ENCODE measurements around the gene ZNF580.

ZNF580 gene

DNA sequence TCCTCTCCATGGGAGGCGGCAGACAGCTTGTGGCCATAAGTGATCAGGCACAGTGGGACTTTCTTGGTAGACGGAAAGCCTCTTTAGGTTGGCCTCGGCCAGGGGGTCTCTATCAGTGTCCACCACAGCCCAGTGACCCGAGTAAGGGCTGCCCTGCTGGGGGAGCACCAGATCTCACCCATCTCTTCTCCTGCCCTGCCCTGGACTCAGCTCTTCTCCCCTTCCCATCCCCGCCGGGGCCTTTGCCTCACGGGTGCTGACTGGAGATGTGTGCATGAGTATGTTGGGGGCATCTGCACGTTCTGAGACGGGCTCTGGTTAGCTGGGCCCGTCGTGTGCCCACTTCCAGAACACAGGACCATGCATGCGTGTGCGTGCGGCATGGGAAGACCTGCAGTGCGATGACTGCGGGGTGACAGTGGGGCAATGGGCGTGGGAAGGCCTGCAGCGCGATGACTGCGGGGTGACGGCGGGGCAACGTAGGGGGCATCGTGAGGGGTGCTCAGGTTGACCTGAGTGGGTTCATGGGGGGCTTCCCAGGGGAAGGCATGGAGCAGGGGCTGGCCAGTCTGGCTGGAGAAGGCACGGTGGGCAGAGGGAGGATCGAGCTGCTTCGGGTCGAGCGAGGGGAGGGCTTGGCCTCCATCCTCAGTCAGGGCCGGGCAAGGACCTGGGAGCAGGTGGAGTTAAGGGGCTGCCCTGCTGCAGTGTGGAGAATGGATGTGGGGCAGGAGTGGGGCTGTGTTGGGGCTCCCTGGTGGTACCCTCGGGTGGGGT lies 50.2 kb downstream of the ZNF580 start:
- no peak for DNase-seq (ENCODE audit: low read depth)
- TF ChIP-seq, protein P1, sequence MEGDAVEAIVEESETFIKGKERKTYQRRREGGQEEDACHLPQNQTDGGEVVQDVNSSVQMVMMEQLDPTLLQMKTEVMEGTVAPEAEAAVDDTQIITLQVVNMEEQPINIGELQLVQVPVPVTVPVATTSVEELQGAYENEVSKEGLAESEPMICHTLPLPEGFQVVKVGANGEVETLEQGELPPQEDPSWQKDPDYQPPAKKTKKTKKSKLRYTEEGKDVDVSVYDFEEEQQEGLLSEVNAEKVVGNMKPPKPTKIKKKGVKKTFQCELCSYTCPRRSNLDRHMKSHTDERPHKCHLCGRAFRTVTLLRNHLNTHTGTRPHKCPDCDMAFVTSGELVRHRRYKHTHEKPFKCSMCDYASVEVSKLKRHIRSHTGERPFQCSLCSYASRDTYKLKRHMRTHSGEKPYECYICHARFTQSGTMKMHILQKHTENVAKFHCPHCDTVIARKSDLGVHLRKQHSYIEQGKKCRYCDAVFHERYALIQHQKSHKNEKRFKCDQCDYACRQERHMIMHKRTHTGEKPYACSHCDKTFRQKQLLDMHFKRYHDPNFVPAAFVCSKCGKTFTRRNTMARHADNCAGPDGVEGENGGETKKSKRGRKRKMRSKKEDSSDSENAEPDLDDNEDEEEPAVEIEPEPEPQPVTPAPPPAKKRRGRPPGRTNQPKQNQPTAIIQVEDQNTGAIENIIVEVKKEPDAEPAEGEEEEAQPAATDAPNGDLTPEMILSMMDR (conservative IDR thresholded peaks at IDR 0.05; ENCODE audit: control insufficient read depth, insufficient read depth, low read depth, low read length) = no peak
- no peak overlapping the region for H3K4me3 ChIP-seq (ENCODE audit: control insufficient read depth, low read depth, low read length)

DNA sequence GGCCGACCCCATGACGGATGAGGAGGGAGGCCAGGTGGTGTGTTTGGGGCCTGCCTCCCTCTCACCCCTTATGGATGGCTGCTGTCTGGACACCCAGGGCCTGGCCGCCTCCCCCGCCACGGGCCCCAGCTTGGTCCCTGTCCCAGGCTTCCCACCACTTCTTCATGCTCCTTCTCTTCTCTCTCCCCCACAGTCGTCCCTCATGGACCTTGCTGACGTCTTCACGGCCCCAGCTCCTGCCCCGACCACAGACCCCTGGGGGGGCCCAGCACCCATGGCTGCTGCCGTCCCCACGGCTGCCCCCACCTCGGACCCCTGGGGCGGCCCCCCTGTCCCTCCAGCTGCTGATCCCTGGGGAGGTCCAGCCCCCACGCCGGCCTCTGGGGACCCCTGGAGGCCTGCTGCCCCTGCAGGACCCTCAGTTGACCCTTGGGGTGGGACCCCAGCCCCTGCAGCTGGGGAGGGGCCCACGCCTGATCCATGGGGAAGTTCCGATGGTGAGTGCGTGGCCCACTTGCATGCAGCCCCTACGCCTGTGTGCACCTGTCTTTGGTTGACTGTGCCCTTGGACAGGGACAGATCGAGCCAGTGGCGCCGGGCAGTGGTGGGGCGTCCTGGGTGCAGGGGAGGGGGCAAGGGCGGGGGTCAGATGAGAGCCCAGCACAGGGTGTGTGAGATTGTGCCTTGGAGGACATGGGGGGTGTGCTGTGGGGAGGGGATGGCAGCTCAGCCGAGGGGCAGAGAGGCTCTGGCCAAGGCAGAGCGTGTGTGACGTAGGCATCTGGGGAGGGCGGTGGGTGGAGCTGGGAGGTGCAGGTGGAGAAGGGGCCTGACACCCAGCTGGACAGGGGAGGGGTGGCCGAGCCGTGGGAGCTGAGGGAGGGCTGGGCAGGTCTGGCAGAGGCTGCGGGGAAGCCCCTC lies 51.0 kb downstream of the ZNF580 start:
- H3K4me3 ChIP-seq (ENCODE audit: control insufficient read depth, low read depth, low read length) = no peak overlapping the region
- TF ChIP-seq, protein P1 (conservative IDR thresholded peaks at IDR 0.05; ENCODE audit: control insufficient read depth, insufficient read depth, low read depth, low read length) = no peak
- DNase-seq (ENCODE audit: low read depth) = no peak

DNA sequence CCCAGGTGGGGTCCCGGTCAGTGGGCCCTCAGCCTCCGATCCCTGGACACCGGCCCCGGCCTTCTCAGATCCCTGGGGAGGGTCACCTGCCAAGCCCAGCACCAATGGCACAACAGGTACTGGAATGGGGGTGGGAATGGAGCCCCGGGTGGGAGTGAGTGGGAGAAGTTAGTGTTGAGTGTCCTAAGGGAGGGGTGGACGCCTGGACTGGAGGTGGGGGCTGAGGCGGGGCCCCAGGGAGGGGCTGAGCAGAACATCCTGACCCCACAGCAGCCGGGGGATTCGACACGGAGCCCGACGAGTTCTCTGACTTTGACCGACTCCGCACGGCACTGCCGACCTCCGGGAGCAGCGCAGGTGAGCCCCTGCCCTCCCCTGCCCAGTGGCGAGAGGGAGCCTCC lies 51.9 kb downstream of the ZNF580 start:
- TF ChIP-seq, protein P1 (conservative IDR thresholded peaks at IDR 0.05; ENCODE audit: control insufficient read depth, insufficient read depth, low read depth, low read length) = no peak
- DNase-seq (ENCODE audit: low read depth) = no peak
- H3K4me3 ChIP-seq (ENCODE audit: control insufficient read depth, low read depth, low read length) = no peak overlapping the region

Measured in fibroblast of mammary gland (primary cell).